Loucy (cell line): ENCODE data around the gene RELL1.

ENCODE experiments used
- H2AFZ ChIP-seq: fragments of 200-600 bp; sonication (generic); 2 replicates; pipeline ENCODE4 v1.6.0; 2016; ENCODE audit warnings: antibody characterized with exemption, mild to moderate bottlenecking, low read length, moderate library complexity
- H3F3A ChIP-seq: fragments of 200-600 bp; 2 replicates; pipeline ENCODE4 v1.6.0; 2016; ENCODE audit warnings: antibody characterized with exemption, low read depth, mild to moderate bottlenecking
- H3K27me3 ChIP-seq: fragments of 200-600 bp; sonication (generic); 2 replicates; pipeline ENCODE4 v1.6.1; 2014; ENCODE audit warnings: low read length, mild to moderate bottlenecking; ENCODE audit not compliant: insufficient read depth, poor library complexity, severe bottlenecking
- H3K36me3 ChIP-seq: fragments of 200-600 bp; sonication (generic); 2 replicates; pipeline ENCODE4 v1.6.1; 2016; ENCODE audit warnings: low read length; ENCODE audit not compliant: insufficient read depth
- H3K4me1 ChIP-seq: fragments of 200-600 bp; sonication (generic); 2 replicates; pipeline ENCODE4 v1.5.1; 2014; ENCODE audit warnings: low read length, mild to moderate bottlenecking; ENCODE audit not compliant: insufficient read depth, poor library complexity, severe bottlenecking
- H3K4me2 ChIP-seq: fragments of 200-600 bp; sonication (generic); 2 replicates; pipeline ENCODE4 v1.6.0; 2014; ENCODE audit warnings: antibody characterized with exemption, low read length, low read depth, mild to moderate bottlenecking; ENCODE audit not compliant: poor library complexity, severe bottlenecking
- H3K4me3 ChIP-seq: fragments of 200-600 bp; sonication (generic); 2 replicates; pipeline ENCODE4 v1.5.1; 2014; ENCODE audit warnings: low read length, mild to moderate bottlenecking, mixed read lengths; ENCODE audit not compliant: poor library complexity, severe bottlenecking
- H3K79me2 ChIP-seq: fragments of 200-600 bp; sonication (generic); 2 replicates; pipeline ENCODE4 v1.6.1; 2014; ENCODE audit warnings: low read length; ENCODE audit not compliant: insufficient read depth
- H3K9ac ChIP-seq: fragments of 200-600 bp; sonication (generic); 2 replicates; pipeline ENCODE4 v1.6.0; 2014; ENCODE audit warnings: mild to moderate bottlenecking, low read depth, low read length, moderate library complexity; ENCODE audit not compliant: poor library complexity, severe bottlenecking
- H3K9me2 ChIP-seq: fragments of 200-600 bp; sonication (generic); replicated peaks from 2 replicates; pipeline ENCODE4 v1.6.1; 2016; ENCODE audit warnings: low read depth, low read length, mixed read lengths
- H3K9me3 ChIP-seq: fragments of 200-600 bp; sonication (generic); 2 replicates; pipeline ENCODE4 v1.6.1; 2014; ENCODE audit warnings: mild to moderate bottlenecking, antibody characterized with exemption, low read length, low read depth; ENCODE audit not compliant: insufficient read depth
- H4K20me1 ChIP-seq: fragments of 200-600 bp; sonication (generic); 2 replicates; pipeline ENCODE4 v1.6.0; 2014; ENCODE audit warnings: antibody characterized with exemption, low read length, mild to moderate bottlenecking; ENCODE audit not compliant: insufficient read depth, poor library complexity, severe bottlenecking
- EZH2phosphoT487 ChIP-seq: fragments of 200-600 bp; IDR thresholded peaks from 2 replicates; pipeline ENCODE4 v1.6.1; 2018; ENCODE audit warnings: antibody characterized with exemption, mild to moderate bottlenecking, moderate library complexity, borderline replicate concordance
- TF ChIP-seq, protein P1 (sequence below): fragments of 200-600 bp; sonication (generic); conservative IDR thresholded peaks from 2 replicates; pipeline ENCODE4 v1.5.1; 2014; ENCODE audit warnings: mild to moderate bottlenecking, antibody characterized with exemption, low read length

The RELL1 gene

DNA sequence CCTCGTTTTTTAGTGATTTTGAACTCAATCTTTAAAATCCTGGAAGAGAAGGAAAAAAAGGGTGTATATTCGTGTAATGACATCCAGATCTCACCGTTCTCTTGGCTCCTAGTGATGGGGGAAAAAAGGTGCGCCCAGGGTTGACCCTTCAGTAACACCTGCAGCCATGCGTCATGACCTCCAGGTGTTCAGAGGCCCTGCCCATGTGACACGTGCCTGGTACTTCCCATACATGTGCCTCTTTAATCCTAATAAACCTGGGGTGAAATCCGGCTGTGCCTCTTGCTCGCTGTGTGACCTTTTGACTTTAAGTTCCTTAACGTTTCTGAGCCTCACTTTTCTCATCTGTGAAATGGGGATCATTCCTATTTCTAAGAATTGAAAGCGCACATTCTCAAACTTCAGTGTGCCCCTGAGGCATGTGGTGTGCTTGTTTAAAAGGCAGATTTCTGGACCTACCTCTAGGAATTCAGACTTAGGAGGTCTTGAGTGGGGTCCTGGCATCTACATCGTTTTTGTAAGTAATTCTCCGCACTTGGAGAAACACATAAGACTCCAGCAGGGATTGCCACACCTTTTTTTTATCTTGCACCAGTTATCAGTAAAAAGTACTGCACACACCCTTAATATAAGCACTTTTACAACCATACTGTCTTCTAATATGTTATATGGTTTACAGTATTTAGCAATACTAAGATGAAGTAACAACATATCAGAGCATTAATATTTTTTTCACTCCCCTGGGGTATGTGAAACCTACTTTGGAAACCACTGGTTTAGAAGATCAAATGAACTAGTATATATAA lies 90.1 kb downstream of the RELL1 start:
- Histone ChIP-seq H3K9me3 (no peaks in the 10 kb centered on the region), H3K4me1 (no peaks in the 10 kb centered on the region), H3F3A (no peaks in the 10 kb centered on the region), H3K4me2 (no peak overlapping the region), H2AFZ (no peak overlapping the region), H3K79me2 (no peaks in the 10 kb centered on the region), H3K4me3 (no peak overlapping the region), H3K36me3 (no peaks in the 10 kb centered on the region), H3K27me3 (no peaks in the 10 kb centered on the region), H3K9ac (no peak overlapping the region), H4K20me1 (no peaks in the 10 kb centered on the region), H3K9me2 (no peaks in the 10 kb centered on the region)
- TF ChIP-seq EZH2phosphoT487 = no peak
- TF ChIP-seq, protein P1, sequence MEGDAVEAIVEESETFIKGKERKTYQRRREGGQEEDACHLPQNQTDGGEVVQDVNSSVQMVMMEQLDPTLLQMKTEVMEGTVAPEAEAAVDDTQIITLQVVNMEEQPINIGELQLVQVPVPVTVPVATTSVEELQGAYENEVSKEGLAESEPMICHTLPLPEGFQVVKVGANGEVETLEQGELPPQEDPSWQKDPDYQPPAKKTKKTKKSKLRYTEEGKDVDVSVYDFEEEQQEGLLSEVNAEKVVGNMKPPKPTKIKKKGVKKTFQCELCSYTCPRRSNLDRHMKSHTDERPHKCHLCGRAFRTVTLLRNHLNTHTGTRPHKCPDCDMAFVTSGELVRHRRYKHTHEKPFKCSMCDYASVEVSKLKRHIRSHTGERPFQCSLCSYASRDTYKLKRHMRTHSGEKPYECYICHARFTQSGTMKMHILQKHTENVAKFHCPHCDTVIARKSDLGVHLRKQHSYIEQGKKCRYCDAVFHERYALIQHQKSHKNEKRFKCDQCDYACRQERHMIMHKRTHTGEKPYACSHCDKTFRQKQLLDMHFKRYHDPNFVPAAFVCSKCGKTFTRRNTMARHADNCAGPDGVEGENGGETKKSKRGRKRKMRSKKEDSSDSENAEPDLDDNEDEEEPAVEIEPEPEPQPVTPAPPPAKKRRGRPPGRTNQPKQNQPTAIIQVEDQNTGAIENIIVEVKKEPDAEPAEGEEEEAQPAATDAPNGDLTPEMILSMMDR = no peak

DNA sequence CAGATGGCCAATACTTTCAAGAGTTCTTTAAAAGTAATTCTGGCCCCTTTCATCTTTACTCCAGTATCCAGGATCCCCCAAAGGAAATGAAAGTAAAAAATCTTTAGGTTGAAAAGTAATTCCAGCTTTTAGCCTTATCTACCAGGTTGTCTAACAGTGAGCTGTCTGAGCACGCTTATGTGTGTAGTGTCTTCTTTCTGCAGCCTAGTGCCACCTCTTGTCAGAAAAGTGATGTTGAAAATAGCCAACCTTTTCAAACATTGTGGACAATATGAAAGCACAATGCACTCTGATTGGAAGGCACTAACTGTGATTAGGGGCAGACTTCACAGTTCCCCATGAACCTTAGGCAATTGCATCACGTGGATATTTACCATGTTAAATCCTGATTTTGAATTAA lies 92.1 kb downstream of the RELL1 start:
- H3K9me2 ChIP-seq = no peaks in the 10 kb centered on the region
- no peaks in the 10 kb centered on the region for H4K20me1 ChIP-seq
- no peaks in the 10 kb centered on the region for H3K4me1 ChIP-seq
- H3K27me3 ChIP-seq = no peaks in the 10 kb centered on the region
- H3K36me3 ChIP-seq = no peaks in the 10 kb centered on the region
- no peaks in the 10 kb centered on the region for H3F3A ChIP-seq
- H3K9ac ChIP-seq = no peak overlapping the region
- no peaks in the 10 kb centered on the region for H3K9me3 ChIP-seq
- TF ChIP-seq EZH2phosphoT487 = no peak
- TF ChIP-seq, protein P1 = peak; percentile 27
- no peak overlapping the region for H3K4me2 ChIP-seq
- no peak overlapping the region for H2AFZ ChIP-seq
- no peak overlapping the region for H3K4me3 ChIP-seq
- H3K79me2 ChIP-seq = no peaks in the 10 kb centered on the region

DNA sequence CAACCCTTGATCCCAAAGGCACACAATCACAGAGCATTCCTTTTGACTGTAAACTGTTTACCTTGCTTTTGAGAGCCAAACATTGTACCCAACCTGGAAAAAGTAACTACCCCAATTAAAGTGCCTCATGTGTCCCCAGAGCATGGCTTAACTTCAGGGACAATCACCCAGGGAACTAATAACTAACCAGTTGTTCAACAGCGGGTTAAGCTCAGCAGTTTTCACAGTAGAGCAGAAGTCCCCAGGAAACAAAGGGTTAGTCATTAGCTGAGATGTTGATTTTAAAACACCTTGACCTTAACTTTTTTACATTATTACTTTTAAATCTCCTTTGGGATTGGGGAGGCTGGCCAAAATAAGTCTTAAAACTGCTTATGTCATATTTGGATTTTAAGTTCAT lies 94.8 kb downstream of the RELL1 start:
- Histone ChIP-seq H3K9ac (no peak overlapping the region), H3K79me2 (no peaks in the 10 kb centered on the region), H4K20me1 (no peaks in the 10 kb centered on the region), H3K4me2 (no peak overlapping the region), H3K9me2 (no peaks in the 10 kb centered on the region), H3K4me3 (no peak overlapping the region), H3K9me3 (no peaks in the 10 kb centered on the region), H2AFZ (no peak overlapping the region), H3F3A (no peaks in the 10 kb centered on the region), H3K36me3 (no peaks in the 10 kb centered on the region), H3K4me1 (no peaks in the 10 kb centered on the region), H3K27me3 (no peaks in the 10 kb centered on the region)
- TF ChIP-seq, protein P1 = no peak
- TF ChIP-seq EZH2phosphoT487 = no peak
